ENCODE results near the gene FAM149A. TPM values are rescaled to one million over a fixed set of nuclear protein-coding genes. Genes with fewer than 3 reads are reported as not detected.

FAM149A gene
- polyA plus RNA-seq, 2 of the 4 experiments (the other 2 are of a cell fraction) = 1.8 to 3.0 TPM

DNA sequence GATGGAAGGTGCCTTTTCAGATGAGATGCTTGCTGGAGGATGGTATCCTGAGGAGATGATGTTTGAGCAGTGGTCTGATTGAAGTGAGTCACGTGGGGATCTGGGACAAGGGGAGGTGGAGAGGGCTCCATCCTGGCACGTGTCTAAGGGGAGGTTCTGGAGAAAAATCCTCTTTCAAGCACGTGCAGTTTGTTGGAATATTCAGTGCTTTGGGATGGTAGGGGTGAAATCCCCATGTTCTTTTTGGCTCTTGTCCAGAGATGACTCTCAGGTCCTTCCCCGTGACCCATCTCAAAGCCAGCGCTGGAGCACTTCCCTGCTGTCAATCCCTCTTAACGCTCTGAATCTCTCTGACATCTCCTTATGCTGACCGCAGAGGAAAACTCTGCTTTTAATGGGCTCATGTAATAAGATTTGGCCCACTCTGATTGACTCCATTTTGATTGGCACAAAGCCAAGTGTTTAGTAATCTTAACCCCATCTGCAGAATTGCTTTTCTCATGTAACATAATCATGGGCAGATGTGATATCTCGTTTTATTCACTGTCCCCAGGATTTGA lies 112.0 kb downstream of the FAM149A start (continued):
- TF ChIP-seq HOXB13 (CRISPR knock-in tag; IDR thresholded peaks at IDR 0.05; ENCODE audit: low read depth) = no peak
- TF ChIP-seq MAFK (IDR thresholded peaks at IDR 0.05; ENCODE audit: partially characterized antibody) = no peak
- TF ChIP-seq, protein P1, sequence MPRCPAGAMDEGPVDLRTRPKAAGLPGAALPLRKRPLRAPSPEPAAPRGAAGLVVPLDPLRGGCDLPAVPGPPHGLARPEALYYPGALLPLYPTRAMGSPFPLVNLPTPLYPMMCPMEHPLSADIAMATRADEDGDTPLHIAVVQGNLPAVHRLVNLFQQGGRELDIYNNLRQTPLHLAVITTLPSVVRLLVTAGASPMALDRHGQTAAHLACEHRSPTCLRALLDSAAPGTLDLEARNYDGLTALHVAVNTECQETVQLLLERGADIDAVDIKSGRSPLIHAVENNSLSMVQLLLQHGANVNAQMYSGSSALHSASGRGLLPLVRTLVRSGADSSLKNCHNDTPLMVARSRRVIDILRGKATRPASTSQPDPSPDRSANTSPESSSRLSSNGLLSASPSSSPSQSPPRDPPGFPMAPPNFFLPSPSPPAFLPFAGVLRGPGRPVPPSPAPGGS (IDR thresholded peaks at IDR 0.05) = no peak
- TF ChIP-seq CEBPB (IDR thresholded peaks at IDR 0.05) = no peak

DNA sequence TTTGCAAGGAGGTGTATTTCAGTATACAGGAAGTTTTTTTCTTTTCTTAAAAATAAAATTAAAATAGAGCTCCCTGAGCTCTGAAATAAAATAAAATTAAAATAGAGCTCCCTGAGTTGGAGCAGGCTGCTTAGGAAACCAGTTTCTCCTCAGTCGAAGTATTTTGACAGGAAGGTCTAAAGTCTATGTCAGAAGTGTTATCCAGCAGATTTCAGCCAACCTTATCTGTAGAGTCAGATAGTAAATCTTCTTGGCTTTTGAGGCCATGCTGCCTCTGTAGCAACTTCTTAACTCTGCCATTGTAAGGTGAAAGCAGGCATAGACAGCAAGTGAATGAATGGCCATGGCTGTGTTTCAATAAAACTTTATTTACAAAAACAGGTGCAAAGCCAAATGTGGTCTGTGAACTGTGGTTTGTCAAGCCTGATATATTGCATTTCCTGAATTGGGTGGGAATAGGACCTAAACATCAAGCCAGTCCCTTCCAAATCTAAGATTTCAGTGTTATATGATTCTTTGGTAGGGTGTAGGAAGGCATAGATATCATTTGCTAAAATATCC lies 113.3 kb downstream of the FAM149A start:
- Histone ChIP-seq H3K4me2 (no peak overlapping the region), H3K27ac (no peak overlapping the region), H3K9me3 (no peaks in the 10 kb centered on the region), H3K4me3 (no peak overlapping the region), H3K4me1 (no peaks in the 10 kb centered on the region)
- ATAC-seq = no peak
- 22% methylated on average over 1 of the region's 1 CpG for WGBS (ENCODE audit: missing lambda C conversion rate)
- TF ChIP-seq CEBPB (IDR thresholded peaks at IDR 0.05) = no peak
- TF ChIP-seq PHF8 (IDR thresholded peaks at IDR 0.05; ENCODE audit: borderline replicate concordance, low read depth) = no peak
- no peak for TF ChIP-seq EHF (CRISPR knock-in tag; IDR thresholded peaks at IDR 0.05)
- TF ChIP-seq POLR2AphosphoS2 (conservative IDR thresholded peaks at IDR 0.05; ENCODE audit: low read length) = no peak
- TF ChIP-seq ZFP36 (IDR thresholded peaks at IDR 0.05; ENCODE audit: borderline replicate concordance, partially characterized antibody) = no peak
- no peak for TF ChIP-seq NR3C1 (IDR thresholded peaks at IDR 0.05)
- no peak for TF ChIP-seq TFCP2L1 (CRISPR knock-in tag; IDR thresholded peaks at IDR 0.05)
- no peak for TF ChIP-seq CBX2 (IDR thresholded peaks at IDR 0.05; ENCODE audit: borderline replicate concordance, low read depth)
- TF ChIP-seq CTCF (IDR thresholded peaks at IDR 0.05) = no peak
- TF ChIP-seq, protein P1 (IDR thresholded peaks at IDR 0.05) = no peak
- TF ChIP-seq MYC (IDR thresholded peaks at IDR 0.05; ENCODE audit: borderline replicate concordance, low read length) = no peak
- ChIA-PET CTCF (no interaction called here), POLR2A (no interaction called here)
- FAIRE-seq = no peak
- no peak for DNase-seq (ENCODE audit: low read depth in 1 of 2, low spot score in 1 of 2)

- H3K27ac ChIP-seq = no peak overlapping the region
- no peak overlapping the region for H3K4me2 ChIP-seq
- ChIA-PET POLR2A (no interaction called here), CTCF (no interaction called here)
- TF ChIP-seq SREBF2 (IDR thresholded peaks at IDR 0.05) = no peak
- no peak for TF ChIP-seq FOSL2 (IDR thresholded peaks at IDR 0.05)
- no peak for TF ChIP-seq FOSL2 (CRISPR knock-in tag; IDR thresholded peaks at IDR 0.05)
- TF ChIP-seq MYC (IDR thresholded peaks at IDR 0.05; ENCODE audit: borderline replicate concordance, low read length) = no peak
- TF ChIP-seq CHD4 (IDR thresholded peaks at IDR 0.05; ENCODE audit: borderline replicate concordance) = no peak
- TF ChIP-seq CBX2 (IDR thresholded peaks at IDR 0.05; ENCODE audit: borderline replicate concordance, low read depth) = no peak
- no peak for TF ChIP-seq FOXS1 (CRISPR knock-in tag; IDR thresholded peaks at IDR 0.05)
- no peak for TF ChIP-seq ZNF302 (CRISPR knock-in tag; IDR thresholded peaks at IDR 0.05)
- no peak for TF ChIP-seq SMC3 (IDR thresholded peaks at IDR 0.05)
- no peak for TF ChIP-seq HEYL (CRISPR knock-in tag; IDR thresholded peaks at IDR 0.05)
- no peak for TF ChIP-seq RFX5 (IDR thresholded peaks at IDR 0.05)
- TF ChIP-seq FOSB (CRISPR knock-in tag; IDR thresholded peaks at IDR 0.05) = no peak
- TF ChIP-seq KDM1A (IDR thresholded peaks at IDR 0.05; ENCODE audit: low read depth) = no peak
- TF ChIP-seq KDM5A (IDR thresholded peaks at IDR 0.05) = no peak
- TF ChIP-seq MAX (IDR thresholded peaks at IDR 0.05) = no peak
- TF ChIP-seq, protein P2, sequence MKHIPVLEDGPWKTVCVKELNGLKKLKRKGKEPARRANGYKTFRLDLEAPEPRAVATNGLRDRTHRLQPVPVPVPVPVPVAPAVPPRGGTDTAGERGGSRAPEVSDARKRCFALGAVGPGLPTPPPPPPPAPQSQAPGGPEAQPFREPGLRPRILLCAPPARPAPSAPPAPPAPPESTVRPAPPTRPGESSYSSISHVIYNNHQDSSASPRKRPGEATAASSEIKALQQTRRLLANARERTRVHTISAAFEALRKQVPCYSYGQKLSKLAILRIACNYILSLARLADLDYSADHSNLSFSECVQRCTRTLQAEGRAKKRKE (CRISPR knock-in tag; IDR thresholded peaks at IDR 0.05; ENCODE audit: low read depth) = no peak
- no peak for TF ChIP-seq CTCF (IDR thresholded peaks at IDR 0.05)
- no peak for TF ChIP-seq MAFK (IDR thresholded peaks at IDR 0.05; ENCODE audit: partially characterized antibody)
- TF ChIP-seq MAZ (IDR thresholded peaks at IDR 0.05; ENCODE audit: borderline replicate concordance, low read depth, low read length) = no peak
- ATAC-seq (no peak), DNase-seq (ENCODE audit: low read depth in 1 of 2, low spot score in 1 of 2) (no peak), FAIRE-seq (no peak)
- 36% methylated on average over 1 of the region's 1 CpG for WGBS (ENCODE audit: missing lambda C conversion rate)
- H3K4me1 ChIP-seq = no peaks in the 10 kb centered on the region
- no peak overlapping the region for H3K4me3 ChIP-seq
- no peaks in the 10 kb centered on the region; the same call in 2 of the 3 replicates for H3K9me3 ChIP-seq
These were observed 117.1 kb downstream of the FAM149A start for GRCh38 chr4:186221624-186222023.

Measured in A549 (cell line).